ENCODE data around the gene BBX. TPM values are rescaled to one million over a fixed set of nuclear protein-coding genes. Genes with fewer than 3 reads are reported as not detected.

The BBX gene
- total and polyA plus RNA-seq, 4 donors: 4.7 to 25.1 (median 20.5) TPM

DNA sequence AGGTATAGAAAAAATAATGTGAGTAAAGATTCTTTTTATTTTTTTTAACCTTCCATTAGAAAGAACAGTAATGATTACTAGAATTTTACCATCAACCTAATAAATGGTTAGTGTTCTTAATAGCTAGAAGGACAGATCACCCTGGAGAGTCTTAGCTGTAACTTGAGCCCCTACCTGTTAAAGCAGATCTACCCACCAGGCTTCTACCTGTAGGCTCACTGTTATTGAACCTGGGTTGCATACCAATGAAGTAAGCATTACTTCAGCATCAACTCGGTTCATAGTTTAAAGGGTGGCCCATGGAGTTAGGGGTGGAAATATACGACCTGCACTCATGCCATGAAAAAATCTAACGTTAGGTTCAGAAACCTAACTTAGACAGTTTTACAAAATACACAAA lies 280.4 kb downstream of the BBX start (continued):
- no peak for TF ChIP-seq CTCF (IDR thresholded peaks at IDR 0.05; ENCODE audit: low read depth, low read length, missing input control)
- TF ChIP-seq NR2F2 (IDR thresholded peaks at IDR 0.05): no peak
- no peak for TF ChIP-seq FOXA1 (IDR thresholded peaks at IDR 0.05)
- no peak for TF ChIP-seq TAF1 (conservative IDR thresholded peaks at IDR 0.05)
- TF ChIP-seq, protein P1, sequence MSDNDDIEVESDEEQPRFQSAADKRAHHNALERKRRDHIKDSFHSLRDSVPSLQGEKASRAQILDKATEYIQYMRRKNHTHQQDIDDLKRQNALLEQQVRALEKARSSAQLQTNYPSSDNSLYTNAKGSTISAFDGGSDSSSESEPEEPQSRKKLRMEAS (IDR thresholded peaks at IDR 0.05): no peak
- no peak for TF ChIP-seq GABPA (IDR thresholded peaks at IDR 0.05 in 1 of 2, conservative IDR thresholded peaks at IDR 0.05 in 1 of 2)
- no peak for TF ChIP-seq HNF4G (IDR thresholded peaks at IDR 0.05)
- no peak for TF ChIP-seq EGR1 (IDR thresholded peaks at IDR 0.05; ENCODE audit: low read depth in 2 of 2)

GRCh38 chr3:107806021-107806420 lies 283.3 kb downstream of the BBX start:
- H3K4me1 ChIP-seq (ENCODE audit: control insufficient read depth in 4 of 4, insufficient read depth in 4 of 4, low read length in 3 of 4): peaks cover 0 to 9% (median 4%) of the 10 kb centered on the region in 4 donors
- no peak overlapping the region for H3K4me3 ChIP-seq (ENCODE audit: low read depth in 1 of 3, low read length in 3 of 3)
- peaks cover 1 to 26% (median 25%) of the 10 kb centered on the region in 4 donors for H3K36me3 ChIP-seq (ENCODE audit: control insufficient read depth in 4 of 4, insufficient read depth in 3 of 4, low read depth in 1 of 4, low read length in 3 of 4)
- H3K9me3 ChIP-seq (ENCODE audit: control insufficient read depth in 4 of 4, low read length in 3 of 4): no peaks in the 10 kb centered on the region
- TF ChIP-seq HNF4A (conservative IDR thresholded peaks at IDR 0.05) (no peak), EGR1 (IDR thresholded peaks at IDR 0.05; ENCODE audit: low read depth in 2 of 2) (no peak), JUND (IDR thresholded peaks at IDR 0.05) (no peak), RXRA (IDR thresholded peaks at IDR 0.05) (no peak), SP1 (IDR thresholded peaks at IDR 0.05) (no peak), GABPA (IDR thresholded peaks at IDR 0.05 in 1 of 2, conservative IDR thresholded peaks at IDR 0.05 in 1 of 2) (no peak), HNF4G (IDR thresholded peaks at IDR 0.05) (no peak), RAD21 (IDR thresholded peaks at IDR 0.05) (no peak), FOXA1 (IDR thresholded peaks at IDR 0.05) (no peak)
- no peak for DNase-seq (ENCODE audit: low spot score)
- WGBS: over 99% methylated on average over 2 of the region's 2 CpGs
- no peaks in the 10 kb centered on the region for H3K27me3 ChIP-seq (ENCODE audit: control insufficient read depth in 4 of 4, insufficient read depth in 4 of 4, low read length in 3 of 4)
- no peak overlapping the region for H3K27ac ChIP-seq (ENCODE audit: low read depth in 1 of 2, low read length in 2 of 2)
- H3K9ac ChIP-seq (ENCODE audit: low read depth in 1 of 2, low read length in 2 of 2): no peak overlapping the region

- Histone ChIP-seq H3K4me1 (ENCODE audit: control insufficient read depth in 4 of 4, insufficient read depth in 4 of 4, low read length in 3 of 4) (peaks cover 0 to 13% (median 5%) of the 10 kb centered on the region in 4 donors), H3K9ac (ENCODE audit: low read depth in 1 of 2, low read length in 2 of 2) (no peak overlapping the region), H3K27ac (ENCODE audit: low read depth in 1 of 2, low read length in 2 of 2) (no peak overlapping the region), H3K4me3 (ENCODE audit: low read depth in 1 of 3, low read length in 3 of 3) (no peak overlapping the region), H3K9me3 (ENCODE audit: control insufficient read depth in 4 of 4, low read length in 3 of 4) (no peaks in the 10 kb centered on the region), H3K36me3 (ENCODE audit: control insufficient read depth in 4 of 4, insufficient read depth in 3 of 4, low read depth in 1 of 4, low read length in 3 of 4) (peaks cover 1 to 22% (median 19%) of the 10 kb centered on the region in 4 donors), H3K27me3 (ENCODE audit: control insufficient read depth in 4 of 4, insufficient read depth in 4 of 4, low read length in 3 of 4) (no peaks in the 10 kb centered on the region)
- no peak for DNase-seq (ENCODE audit: low spot score)
- WGBS: 98% methylated on average over 3 of the region's 3 CpGs
- no peak for TF ChIP-seq RAD21 (IDR thresholded peaks at IDR 0.05)
- no peak for TF ChIP-seq FOXA2 (IDR thresholded peaks at IDR 0.05)
- TF ChIP-seq, protein P2, sequence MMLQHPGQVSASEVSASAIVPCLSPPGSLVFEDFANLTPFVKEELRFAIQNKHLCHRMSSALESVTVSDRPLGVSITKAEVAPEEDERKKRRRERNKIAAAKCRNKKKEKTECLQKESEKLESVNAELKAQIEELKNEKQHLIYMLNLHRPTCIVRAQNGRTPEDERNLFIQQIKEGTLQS (IDR thresholded peaks at IDR 0.05): no peak
- no peak for TF ChIP-seq YY1 (IDR thresholded peaks at IDR 0.05)
- TF ChIP-seq HNF4A (conservative IDR thresholded peaks at IDR 0.05): no peak
- TF ChIP-seq EGR1 (IDR thresholded peaks at IDR 0.05; ENCODE audit: low read depth in 2 of 2): no peak
- no peak for TF ChIP-seq RXRA (IDR thresholded peaks at IDR 0.05)
- no peak for TF ChIP-seq CTCF (IDR thresholded peaks at IDR 0.05; ENCODE audit: low read depth, low read length, missing input control)
- no peak for TF ChIP-seq GABPA (IDR thresholded peaks at IDR 0.05 in 1 of 2, conservative IDR thresholded peaks at IDR 0.05 in 1 of 2)
- no peak for TF ChIP-seq JUND (IDR thresholded peaks at IDR 0.05)
- TF ChIP-seq HNF4G (IDR thresholded peaks at IDR 0.05): no peak
Measured at GRCh38 chr3:107806536-107806935, 283.8 kb downstream of the BBX start.
